ENCODE measurements around the gene ANKRD17. TPM values are rescaled to one million over a fixed set of nuclear protein-coding genes. Genes with fewer than 3 reads are reported as not detected.

ANKRD17 gene
- total and polyA plus RNA-seq, 9 of the 15 experiments (the other 6 are each of a cell fraction or from before 2014, with no cell fraction given) = 25.5 to 86.9 (median 52.2) TPM

DNA sequence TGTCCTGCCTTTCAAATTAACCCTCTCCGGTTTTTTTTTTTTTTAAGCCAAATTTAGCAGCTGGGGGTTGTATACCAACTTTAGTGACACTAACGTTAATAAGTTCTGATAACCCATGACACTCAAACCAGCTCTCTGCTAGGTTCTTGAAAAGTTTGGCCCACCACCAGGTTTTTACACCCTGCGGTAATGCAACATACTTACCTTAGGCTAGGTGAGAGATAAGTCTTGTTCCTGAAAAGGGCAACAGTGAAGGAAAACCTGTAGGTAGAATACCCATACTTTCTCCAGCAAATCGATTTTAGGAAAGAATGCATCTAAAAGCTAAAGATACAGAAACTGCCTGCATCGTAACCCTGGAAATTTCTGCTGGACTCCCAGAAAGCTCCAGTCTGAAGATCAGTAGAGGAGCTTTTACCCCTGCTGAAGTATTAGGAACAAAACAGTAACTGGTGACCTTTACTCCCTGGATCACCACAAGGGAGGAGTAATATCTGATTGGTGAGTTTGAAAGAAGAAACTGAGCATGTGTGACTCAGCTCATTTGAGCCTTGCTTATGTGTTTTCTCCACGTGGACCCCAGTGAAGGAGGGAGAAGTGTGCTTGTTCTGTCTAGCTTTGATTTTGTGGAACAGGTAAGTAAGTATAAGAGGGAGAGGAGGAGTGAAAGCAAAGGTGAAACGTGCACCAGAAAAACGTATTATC lies 154.6 kb downstream of the ANKRD17 start (continued):
- TF ChIP-seq, protein P1, sequence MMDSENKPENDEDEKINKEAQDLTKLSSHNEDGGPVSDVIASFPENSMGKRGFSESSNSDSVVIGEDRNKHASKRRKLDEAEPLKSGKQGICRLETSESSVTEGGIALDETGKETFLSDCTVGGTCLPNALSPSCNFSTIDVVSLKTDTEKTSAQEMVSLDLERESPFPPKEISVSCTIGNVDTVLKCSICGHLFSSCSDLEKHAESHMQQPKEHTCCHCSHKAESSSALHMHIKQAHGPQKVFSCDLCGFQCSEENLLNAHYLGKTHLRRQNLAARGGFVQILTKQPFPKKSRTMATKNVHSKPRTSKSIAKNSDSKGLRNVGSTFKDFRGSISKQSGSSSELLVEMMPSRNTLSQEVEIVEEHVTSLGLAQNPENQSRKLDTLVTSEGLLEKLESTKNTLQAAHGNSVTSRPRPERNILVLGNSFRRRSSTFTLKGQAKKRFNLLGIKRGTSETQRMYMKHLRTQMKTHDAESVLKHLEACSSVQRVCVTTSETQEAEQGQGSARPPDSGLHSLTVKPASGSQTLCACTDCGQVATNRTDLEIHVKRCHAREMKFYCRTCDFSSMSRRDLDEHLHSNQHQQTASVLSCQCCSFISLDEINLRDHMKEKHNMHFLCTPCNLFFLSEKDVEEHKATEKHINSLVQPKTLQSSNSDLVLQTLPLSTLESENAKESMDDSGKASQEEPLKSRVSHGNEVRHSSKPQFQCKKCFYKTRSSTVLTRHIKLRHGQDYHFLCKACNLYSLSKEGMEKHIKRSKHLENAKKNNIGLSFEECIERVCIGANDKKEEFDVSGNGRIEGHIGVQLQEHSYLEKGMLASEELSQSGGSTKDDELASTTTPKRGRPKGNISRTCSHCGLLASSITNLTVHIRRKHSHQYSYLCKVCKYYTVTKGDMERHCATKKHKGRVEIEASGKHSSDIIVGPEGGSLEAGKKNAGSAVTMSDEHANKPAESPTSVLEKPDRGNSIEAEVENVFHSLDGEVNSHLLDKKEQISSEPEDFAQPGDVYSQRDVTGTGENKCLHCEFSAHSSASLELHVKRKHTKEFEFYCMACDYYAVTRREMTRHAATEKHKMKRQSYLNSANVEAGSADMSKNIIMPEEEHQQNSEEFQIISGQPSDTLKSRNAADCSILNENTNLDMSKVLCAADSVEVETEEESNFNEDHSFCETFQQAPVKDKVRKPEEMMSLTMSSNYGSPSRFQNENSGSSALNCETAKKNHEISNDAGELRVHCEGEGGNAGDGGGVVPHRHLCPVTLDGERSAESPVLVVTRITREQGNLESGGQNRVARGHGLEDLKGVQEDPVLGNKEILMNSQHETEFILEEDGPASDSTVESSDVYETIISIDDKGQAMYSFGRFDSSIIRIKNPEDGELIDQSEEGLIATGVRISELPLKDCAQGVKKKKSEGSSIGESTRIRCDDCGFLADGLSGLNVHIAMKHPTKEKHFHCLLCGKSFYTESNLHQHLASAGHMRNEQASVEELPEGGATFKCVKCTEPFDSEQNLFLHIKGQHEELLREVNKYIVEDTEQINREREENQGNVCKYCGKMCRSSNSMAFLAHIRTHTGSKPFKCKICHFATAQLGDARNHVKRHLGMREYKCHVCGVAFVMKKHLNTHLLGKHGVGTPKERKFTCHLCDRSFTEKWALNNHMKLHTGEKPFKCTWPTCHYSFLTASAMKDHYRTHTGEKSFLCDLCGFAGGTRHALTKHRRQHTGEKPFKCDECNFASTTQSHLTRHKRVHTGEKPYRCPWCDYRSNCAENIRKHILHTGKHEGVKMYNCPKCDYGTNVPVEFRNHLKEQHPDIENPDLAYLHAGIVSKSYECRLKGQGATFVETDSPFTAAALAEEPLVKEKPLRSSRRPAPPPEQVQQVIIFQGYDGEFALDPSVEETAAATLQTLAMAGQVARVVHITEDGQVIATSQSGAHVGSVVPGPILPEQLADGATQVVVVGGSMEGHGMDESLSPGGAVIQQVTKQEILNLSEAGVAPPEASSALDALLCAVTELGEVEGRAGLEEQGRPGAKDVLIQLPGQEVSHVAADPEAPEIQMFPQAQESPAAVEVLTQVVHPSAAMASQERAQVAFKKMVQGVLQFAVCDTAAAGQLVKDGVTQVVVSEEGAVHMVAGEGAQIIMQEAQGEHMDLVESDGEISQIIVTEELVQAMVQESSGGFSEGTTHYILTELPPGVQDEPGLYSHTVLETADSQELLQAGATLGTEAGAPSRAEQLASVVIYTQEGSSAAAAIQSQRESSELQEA (IDR thresholded peaks at IDR 0.05; ENCODE audit: low read depth) = no peak
- TF ChIP-seq NR2F6 (CRISPR knock-in tag; IDR thresholded peaks at IDR 0.05) (no peak), ZNF668 (CRISPR knock-in tag; IDR thresholded peaks at IDR 0.05) (0 out of 2 replicates have a peak, but pooled peaks have one; percentile 45), ZNF507 (tag; conservative IDR thresholded peaks at IDR 0.05) (no peak), CEBPG (CRISPR knock-in tag; IDR thresholded peaks at IDR 0.05) (no peak), CEBPG (tag; conservative IDR thresholded peaks at IDR 0.05 in 1 of 2, IDR thresholded peaks at IDR 0.05 in 1 of 2) (no peak), HNRNPH1 (optimal IDR thresholded peaks at IDR 0.05; ENCODE audit: low read depth, low read length) (no peak), CBFA2T3 (IDR thresholded peaks at IDR 0.05) (no peak), ZNF347 (CRISPR knock-in tag; IDR thresholded peaks at IDR 0.05; ENCODE audit: low read depth) (no peak), FOSL1 (tag; conservative IDR thresholded peaks at IDR 0.05) (0 out of 2 replicates have a peak, but pooled peaks have one; percentile 20), ZNF124 (CRISPR knock-in tag; IDR thresholded peaks at IDR 0.05) (no peak), NR1H2 (CRISPR knock-in tag; IDR thresholded peaks at IDR 0.05) (no peak), ATF1 (CRISPR knock-in tag; IDR thresholded peaks at IDR 0.05) (no peak), ATF1 (tag; IDR thresholded peaks at IDR 0.05) (no peak), ZFPM2 (CRISPR knock-in tag; IDR thresholded peaks at IDR 0.05) (no peak), TSC22D4 (tag; IDR thresholded peaks at IDR 0.05) (no peak), ZNF263 (CRISPR knock-in tag; IDR thresholded peaks at IDR 0.05; ENCODE audit: borderline replicate concordance) (no peak), KLF13 (tag; IDR thresholded peaks at IDR 0.05; ENCODE audit: borderline replicate concordance, low read depth) (no peak), ZNF561 (CRISPR knock-in tag; conservative IDR thresholded peaks at IDR 0.05) (no peak)
- TF ChIP-seq, protein P2, sequence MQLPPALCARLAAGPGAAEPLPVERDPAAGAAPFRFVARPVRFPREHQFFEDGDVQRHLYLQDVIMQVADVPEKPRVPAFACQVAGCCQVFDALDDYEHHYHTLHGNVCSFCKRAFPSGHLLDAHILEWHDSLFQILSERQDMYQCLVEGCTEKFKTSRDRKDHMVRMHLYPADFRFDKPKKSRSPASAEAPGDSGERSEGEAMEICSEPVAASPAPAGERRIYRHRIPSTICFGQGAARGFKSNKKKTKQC (CRISPR knock-in tag; IDR thresholded peaks at IDR 0.05) = no peak
- TF ChIP-seq, protein P3, sequence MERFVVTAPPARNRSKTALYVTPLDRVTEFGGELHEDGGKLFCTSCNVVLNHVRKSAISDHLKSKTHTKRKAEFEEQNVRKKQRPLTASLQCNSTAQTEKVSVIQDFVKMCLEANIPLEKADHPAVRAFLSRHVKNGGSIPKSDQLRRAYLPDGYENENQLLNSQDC (CRISPR knock-in tag; IDR thresholded peaks at IDR 0.05) = no peak
